HepG2 (cell line): ENCODE measurements around the gene HINT2. TPM values are rescaled to one million over a fixed set of nuclear protein-coding genes. Genes with fewer than 3 reads are reported as not detected.

Source experiments
- ETS1 ChIP-seq: sonication (generic); formaldehyde crosslinking; IDR thresholded peaks from 2 replicates; pipeline ENCODE4 v1.4.0; 2020; ENCODE audit warnings: missing genetic modification reagents
- GMEB2 ChIP-seq: IDR thresholded peaks from 2 replicates; pipeline ENCODE4 v1.6.1; 2016; ENCODE audit warnings: missing biosample characterization, missing genetic modification reagents, low read depth
- KDM5A ChIP-seq: fragments of 200-600 bp; sonication (generic); IDR thresholded peaks from 2 replicates; pipeline ENCODE4 v1.7.0; 2018; ENCODE audit warnings: antibody characterized with exemption, mild to moderate bottlenecking, low read length, borderline replicate concordance
- MLXIP ChIP-seq: sonication (generic); formaldehyde crosslinking; IDR thresholded peaks from 2 replicates; pipeline ENCODE4 v1.9.0; 2021; ENCODE audit warnings: missing genetic modification reagents, borderline replicate concordance
- PAXIP1 ChIP-seq: sonication (generic); formaldehyde crosslinking; conservative IDR thresholded peaks from 2 replicates; pipeline ENCODE4 v1.4.0; 2020; ENCODE audit warnings: mild to moderate bottlenecking, missing genetic modification reagents, moderate library complexity
- SMC3 ChIP-seq: IDR thresholded peaks from 2 replicates; pipeline ENCODE4 v1.6.1; 2011; ENCODE audit warnings: low read length, improper control_type of control experiment
- U2AF1 ChIP-seq: fragments of 200-400 bp; formaldehyde crosslinking; optimal IDR thresholded peaks from 2 replicates; pipeline ENCODE3; 2017; ENCODE audit warnings: mild to moderate bottlenecking, low read depth, low read length
- ZBTB33 ChIP-seq: sonication (generic); formaldehyde crosslinking; IDR thresholded peaks from 2 replicates; pipeline ENCODE4 v1.4.0; 2020; ENCODE audit warnings: missing genetic modification reagents
- ZFP82 ChIP-seq: sonication (generic); formaldehyde crosslinking; IDR thresholded peaks from 2 replicates; pipeline ENCODE4 v1.5.1; 2020; ENCODE audit warnings: mild to moderate bottlenecking, missing genetic modification reagents, borderline replicate concordance
- ZNF280D ChIP-seq: sonication (generic); formaldehyde crosslinking; IDR thresholded peaks from 2 replicates; pipeline ENCODE4 v1.5.1; 2020; ENCODE audit warnings: mild to moderate bottlenecking, missing genetic modification reagents
- ZSCAN5A ChIP-seq: sonication (generic); formaldehyde crosslinking; IDR thresholded peaks from 2 replicates; pipeline ENCODE4 v1.8.0; 2022; ENCODE audit warnings: mild to moderate bottlenecking, missing genetic modification reagents, borderline replicate concordance
- polyA plus RNA-seq, 8 experiments: library from polyadenylated mRNA; depleted of rRNA in 3 of 8; stranded (reverse) in 7 of 8; unstranded in 1 of 8; fragments of >200 nt; fragmentation: Illumina TruSeq in 4 of 8; extraction: Trizol in 4 of 8; gene quantifications; 2 replicates each; pipeline versions ENCODE4 v1.2.1 to v1.2.3, GENCODE V29; 2011 to 2016; ENCODE audit warnings: low read depth in 4 of 8, missing spikeins in 1 of 8, mixed read lengths in 1 of 8; ENCODE audit not compliant: insufficient read depth in 1 of 8
- total RNA-seq, 5 experiments: library from RNA; depleted of rRNA; stranded (reverse); fragments of >200 nt; fragmentation: Illumina TruSeq; extraction: Trizol; gene quantifications; 2 replicates each; pipeline ENCODE4 v1.2.3, GENCODE V29; 2016; ENCODE audit warnings: low read depth in 1 of 5

The HINT2 gene
- total and polyA plus RNA-seq, 2 of the 13 experiments (the other 11 are each of a cell fraction or from before 2014, with no cell fraction given), result 37.9 to 56.2 TPM

GRCh38 chr9:35812025-35812602 lies 2.7 kb downstream of the HINT2 start, which contains the start of gene SPAG8 (continued):
- TF ChIP-seq ZNF280D (CRISPR knock-in tag) (no peak), MLXIP (CRISPR knock-in tag) (no peak), PAXIP1 (no peak; the same call in 1 of the 2 replicates), ZSCAN5A (no peak; the same call in 1 of the 2 replicates), ETS1 (CRISPR knock-in tag) (no peak), SMC3 (no peak), ZFP82 (CRISPR knock-in tag) (no peak), U2AF1 (no peak), GMEB2 (no peak), ZBTB33 (CRISPR knock-in tag) (peak; percentile 19; the same call in 1 of the 2 replicates), KDM5A (peak; percentile 68; the same call in 1 of the 2 replicates)
